OCI-LY1 (cell line): ENCODE results near the gene ADGRF1.
"Not testable (repeated sequence)": the region's sequence is repeated elsewhere in the genome, so short reads cannot be mapped to it uniquely, and the experiment has no call there.

Experiments used
- EZH2 ChIP-seq: fragments of 200-600 bp; sonication (generic), shearing (Covaris generic); IDR thresholded peaks from 2 replicates; pipeline ENCODE4 v1.8.0; 2017; ENCODE audit warnings: borderline replicate concordance, mixed run types, mild to moderate bottlenecking, antibody characterized with exemption, low read length, moderate library complexity, mixed read lengths
- TF ChIP-seq, protein P1 (sequence below): fragments of 200-600 bp; sonication (generic), shearing (Covaris generic); IDR thresholded peaks from 2 replicates; pipeline ENCODE4 v1.5.1; 2017; ENCODE audit warnings: mild to moderate bottlenecking, antibody characterized with exemption, low read length, moderate library complexity, mixed read lengths

GRCh38 chr6:47054302-47054701 is 12.2 kb upstream of the ADGRF1 start:
- TF ChIP-seq, protein P1, sequence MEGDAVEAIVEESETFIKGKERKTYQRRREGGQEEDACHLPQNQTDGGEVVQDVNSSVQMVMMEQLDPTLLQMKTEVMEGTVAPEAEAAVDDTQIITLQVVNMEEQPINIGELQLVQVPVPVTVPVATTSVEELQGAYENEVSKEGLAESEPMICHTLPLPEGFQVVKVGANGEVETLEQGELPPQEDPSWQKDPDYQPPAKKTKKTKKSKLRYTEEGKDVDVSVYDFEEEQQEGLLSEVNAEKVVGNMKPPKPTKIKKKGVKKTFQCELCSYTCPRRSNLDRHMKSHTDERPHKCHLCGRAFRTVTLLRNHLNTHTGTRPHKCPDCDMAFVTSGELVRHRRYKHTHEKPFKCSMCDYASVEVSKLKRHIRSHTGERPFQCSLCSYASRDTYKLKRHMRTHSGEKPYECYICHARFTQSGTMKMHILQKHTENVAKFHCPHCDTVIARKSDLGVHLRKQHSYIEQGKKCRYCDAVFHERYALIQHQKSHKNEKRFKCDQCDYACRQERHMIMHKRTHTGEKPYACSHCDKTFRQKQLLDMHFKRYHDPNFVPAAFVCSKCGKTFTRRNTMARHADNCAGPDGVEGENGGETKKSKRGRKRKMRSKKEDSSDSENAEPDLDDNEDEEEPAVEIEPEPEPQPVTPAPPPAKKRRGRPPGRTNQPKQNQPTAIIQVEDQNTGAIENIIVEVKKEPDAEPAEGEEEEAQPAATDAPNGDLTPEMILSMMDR: not testable (repeated sequence)
- TF ChIP-seq EZH2: not testable (repeated sequence)
